Panc1 (cell line): Measurements from ENCODE around the gene FUT1.

Experiments used
- POLR2AphosphoS5 ChIP-seq: IDR thresholded peaks from 2 replicates; pipeline ENCODE4 v1.6.1; 2012; ENCODE audit warnings: mild to moderate bottlenecking, low read depth, low read length, moderate library complexity
- SIN3A ChIP-seq: IDR thresholded peaks from 2 replicates; pipeline ENCODE4 v1.6.1; 2012; ENCODE audit warnings: low read depth, mild to moderate bottlenecking, low read length, moderate library complexity, borderline replicate concordance; ENCODE audit not compliant: insufficient read depth
- TF ChIP-seq, protein P1 (sequence below): fragments of 450-650 bp; IDR thresholded peaks from 2 replicates; pipeline ENCODE4 v1.5.1; 2017; ENCODE audit warnings: mild to moderate bottlenecking

GRCh38 chr19:48794291-48794690 is 41.9 kb upstream of the FUT1 start:
- TF ChIP-seq, protein P1, sequence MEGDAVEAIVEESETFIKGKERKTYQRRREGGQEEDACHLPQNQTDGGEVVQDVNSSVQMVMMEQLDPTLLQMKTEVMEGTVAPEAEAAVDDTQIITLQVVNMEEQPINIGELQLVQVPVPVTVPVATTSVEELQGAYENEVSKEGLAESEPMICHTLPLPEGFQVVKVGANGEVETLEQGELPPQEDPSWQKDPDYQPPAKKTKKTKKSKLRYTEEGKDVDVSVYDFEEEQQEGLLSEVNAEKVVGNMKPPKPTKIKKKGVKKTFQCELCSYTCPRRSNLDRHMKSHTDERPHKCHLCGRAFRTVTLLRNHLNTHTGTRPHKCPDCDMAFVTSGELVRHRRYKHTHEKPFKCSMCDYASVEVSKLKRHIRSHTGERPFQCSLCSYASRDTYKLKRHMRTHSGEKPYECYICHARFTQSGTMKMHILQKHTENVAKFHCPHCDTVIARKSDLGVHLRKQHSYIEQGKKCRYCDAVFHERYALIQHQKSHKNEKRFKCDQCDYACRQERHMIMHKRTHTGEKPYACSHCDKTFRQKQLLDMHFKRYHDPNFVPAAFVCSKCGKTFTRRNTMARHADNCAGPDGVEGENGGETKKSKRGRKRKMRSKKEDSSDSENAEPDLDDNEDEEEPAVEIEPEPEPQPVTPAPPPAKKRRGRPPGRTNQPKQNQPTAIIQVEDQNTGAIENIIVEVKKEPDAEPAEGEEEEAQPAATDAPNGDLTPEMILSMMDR = no peak
- no peak for TF ChIP-seq SIN3A
- TF ChIP-seq POLR2AphosphoS5 = no peak
